K562 (cell line): ENCODE results near the gene TMEM208. TPM values are rescaled to one million over a fixed set of nuclear protein-coding genes. Genes with fewer than 3 reads are reported as not detected.
A peak's percentile ranks its signal among the peaks of the same experiment; 100 is the strongest.

ENCODE experiments used
- ATF1 ChIP-seq, 2 experiments: fragments of 450-650 bp in 1 of 2; IDR thresholded peaks; 2 replicates each; pipeline ENCODE4 v1.6.1; 2016; ENCODE audit warnings: missing compliant biosample characterization in 1 of 2, missing genetic modification characterization in 1 of 2
- KDM5B ChIP-seq: fragments of 200-600 bp; sonication (generic); IDR thresholded peaks from 2 replicates; pipeline ENCODE4 v1.6.1; 2012; ENCODE audit warnings: low read depth, mild to moderate bottlenecking, moderate library complexity, low read length, control low read depth, inconsistent platforms; ENCODE audit not compliant: insufficient replicate concordance
- NEUROD1 ChIP-seq: fragments of 150-350 bp; IDR thresholded peaks from 2 replicates; pipeline ENCODE4 v1.6.1; 2014; ENCODE audit warnings: borderline replicate concordance, low read length, low read depth; ENCODE audit not compliant: partially characterized antibody
- SMAD4 ChIP-seq: fragments of 250-450 bp; sonication (Bioruptor Pico); conservative IDR thresholded peaks from 2 replicates; pipeline ENCODE4 v1.8.0; 2021; ENCODE audit warnings: inconsistent platforms, mild to moderate bottlenecking, moderate library complexity
- polyA plus RNA-seq, 8 experiments: library from polyadenylated mRNA; depleted of rRNA in 4 of 8; stranded (reverse) in 5 of 8; unstranded in 3 of 8; fragments of >200 nt; fragmentation: Nextera tagmentation in 2 of 8; fragmentation: Illumina TruSeq in 1 of 8; extraction: Ambion mirVana in 2 of 8; extraction: Trizol in 1 of 8; gene quantifications; 2 replicates each; pipeline versions ENCODE4 v1.2.1 to v1.2.3, GENCODE V29; 2011 to 2014; ENCODE audit warnings: inconsistent platforms in 1 of 8, missing spikeins in 1 of 8
- total RNA-seq, 7 experiments: library from RNA; depleted of rRNA in 6 of 7; stranded (reverse); fragments of >200 nt in 6 of 7; fragmentation: Illumina TruSeq in 2 of 7; extraction: Trizol in 2 of 7; gene quantifications; 2 replicates each; pipeline versions ENCODE4 v1.2.1 to v1.2.3, GENCODE V29; 2011 to 2021; ENCODE audit warnings: low replicate concordance in 1 of 7
- TF ChIP-seq, protein P1 (sequence below): fragments of 250-450 bp; sonication (Bioruptor Pico); IDR thresholded peaks from 2 replicates; pipeline ENCODE4 v1.4.0; 2020; ENCODE audit warnings: mild to moderate bottlenecking
- TF ChIP-seq, protein P2 (sequence below), 3 experiments: fragments of 200-800 bp in 1 of 3; sonication (Bioruptor generic) in 1 of 3; sonication (generic) in 1 of 3; formaldehyde crosslinking in 1 of 3; IDR thresholded peaks; 2 replicates each; pipeline versions ENCODE4 v1.6.1 to v1.8.0; 2016 to 2022; ENCODE audit warnings: mild to moderate bottlenecking in 2 of 3, missing compliant biosample characterization in 2 of 3, missing genetic modification characterization in 2 of 3, missing genetic modification reagents in 1 of 3
- TF ChIP-seq, protein P3 (sequence below): fragments of 250-450 bp; sonication (Bioruptor Pico); IDR thresholded peaks from 2 replicates; pipeline ENCODE4 v1.4.0; 2020
- TF ChIP-seq, protein P4 (sequence below), 2 experiments: fragments of 450-650 bp in 1 of 2; IDR thresholded peaks; 2 replicates each; pipeline ENCODE4 v1.6.1; 2011 to 2017; ENCODE audit warnings: low read depth in 2 of 2, antibody characterized with exemption in 1 of 2, borderline replicate concordance in 1 of 2, low read length in 1 of 2, mild to moderate bottlenecking in 1 of 2, mixed read lengths in 1 of 2; ENCODE audit not compliant: control insufficient read depth in 1 of 2
- TF ChIP-seq, protein P5 (sequence below): sonication (generic); formaldehyde crosslinking; IDR thresholded peaks from 2 replicates; pipeline ENCODE4 v1.8.0; 2023; ENCODE audit warnings: missing genetic modification reagents, mild to moderate bottlenecking, borderline replicate concordance

Gene TMEM208
- total and polyA plus RNA-seq, 9 of the 15 experiments (the other 6 are each of a cell fraction or from before 2014, with no cell fraction given) = 31.8 to 239 (median 54.3) TPM

DNA sequence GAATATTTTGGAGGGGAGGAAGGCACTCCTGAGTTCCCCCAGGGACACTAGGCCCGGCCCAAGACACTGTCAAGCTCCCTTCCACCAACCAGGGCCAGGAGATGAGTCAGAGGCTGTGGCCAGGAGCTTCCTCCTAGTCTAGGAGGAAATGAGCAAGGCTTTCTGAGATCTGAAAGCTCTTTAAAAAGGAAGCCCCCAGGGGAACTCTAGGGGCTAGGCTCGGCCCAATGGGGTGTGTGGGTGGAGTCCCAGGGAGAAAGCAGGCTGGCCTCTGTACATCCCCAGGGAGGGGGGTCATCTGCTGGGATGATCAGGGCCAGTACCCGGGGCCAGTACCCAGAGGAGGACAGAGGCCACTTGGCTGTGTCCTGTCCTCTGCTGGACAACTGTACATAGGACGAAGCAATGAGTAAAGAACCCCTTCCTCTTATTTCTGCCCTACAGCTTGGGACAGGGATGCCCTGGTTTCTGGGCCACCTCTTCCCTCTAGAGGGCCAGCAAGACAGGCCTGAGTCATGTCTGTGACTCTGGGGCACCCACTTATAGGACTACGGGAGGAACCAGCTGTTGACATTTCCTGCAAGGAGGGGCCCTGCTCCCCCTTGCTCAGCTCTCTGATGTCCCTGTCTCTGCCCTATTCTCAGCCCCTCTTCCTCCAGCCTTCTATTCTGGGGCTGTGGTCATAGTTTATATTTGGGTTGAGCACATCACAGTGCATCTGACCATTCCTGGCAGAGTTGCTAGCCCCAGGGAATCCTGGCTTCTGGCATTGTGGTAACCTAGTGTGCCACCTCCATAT is 17.7 kb downstream of the TMEM208 start (continued):
- TF ChIP-seq KDM5B = peak; percentile 10
- TF ChIP-seq NEUROD1 = no peak
- TF ChIP-seq, protein P1, sequence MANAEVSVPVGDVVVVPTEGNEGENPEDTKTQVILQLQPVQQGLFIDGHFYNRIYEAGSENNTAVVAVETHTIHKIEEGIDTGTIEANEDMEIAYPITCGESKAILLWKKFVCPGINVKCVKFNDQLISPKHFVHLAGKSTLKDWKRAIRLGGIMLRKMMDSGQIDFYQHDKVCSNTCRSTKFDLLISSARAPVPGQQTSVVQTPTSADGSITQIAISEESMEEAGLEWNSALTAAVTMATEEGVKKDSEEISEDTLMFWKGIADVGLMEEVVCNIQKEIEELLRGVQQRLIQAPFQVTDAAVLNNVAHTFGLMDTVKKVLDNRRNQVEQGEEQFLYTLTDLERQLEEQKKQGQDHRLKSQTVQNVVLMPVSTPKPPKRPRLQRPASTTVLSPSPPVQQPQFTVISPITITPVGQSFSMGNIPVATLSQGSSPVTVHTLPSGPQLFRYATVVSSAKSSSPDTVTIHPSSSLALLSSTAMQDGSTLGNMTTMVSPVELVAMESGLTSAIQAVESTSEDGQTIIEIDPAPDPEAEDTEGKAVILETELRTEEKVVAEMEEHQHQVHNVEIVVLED = no peak
- TF ChIP-seq, protein P2, sequence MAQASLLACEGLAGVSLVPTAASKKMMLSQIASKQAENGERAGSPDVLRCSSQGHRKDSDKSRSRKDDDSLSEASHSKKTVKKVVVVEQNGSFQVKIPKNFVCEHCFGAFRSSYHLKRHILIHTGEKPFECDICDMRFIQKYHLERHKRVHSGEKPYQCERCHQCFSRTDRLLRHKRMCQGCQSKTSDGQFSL (CRISPR knock-in tag; IDR thresholded peaks at IDR 0.05) = 0 out of 2 replicates have a peak, but pooled peaks have one; percentile 36
- TF ChIP-seq, protein P2 (tag; IDR thresholded peaks at IDR 0.05) = no peak
- TF ChIP-seq SMAD4 (CRISPR knock-in tag) = 0 out of 2 replicates have a peak, but pooled peaks have one; percentile 20
- TF ChIP-seq, protein P3, sequence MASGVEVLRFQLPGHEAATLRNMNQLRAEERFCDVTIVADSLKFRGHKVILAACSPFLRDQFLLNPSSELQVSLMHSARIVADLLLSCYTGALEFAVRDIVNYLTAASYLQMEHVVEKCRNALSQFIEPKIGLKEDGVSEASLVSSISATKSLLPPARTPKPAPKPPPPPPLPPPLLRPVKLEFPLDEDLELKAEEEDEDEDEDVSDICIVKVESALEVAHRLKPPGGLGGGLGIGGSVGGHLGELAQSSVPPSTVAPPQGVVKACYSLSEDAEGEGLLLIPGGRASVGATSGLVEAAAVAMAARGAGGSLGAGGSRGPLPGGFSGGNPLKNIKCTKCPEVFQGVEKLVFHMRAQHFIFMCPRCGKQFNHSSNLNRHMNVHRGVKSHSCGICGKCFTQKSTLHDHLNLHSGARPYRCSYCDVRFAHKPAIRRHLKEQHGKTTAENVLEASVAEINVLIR = no peak
- TF ChIP-seq, protein P4, sequence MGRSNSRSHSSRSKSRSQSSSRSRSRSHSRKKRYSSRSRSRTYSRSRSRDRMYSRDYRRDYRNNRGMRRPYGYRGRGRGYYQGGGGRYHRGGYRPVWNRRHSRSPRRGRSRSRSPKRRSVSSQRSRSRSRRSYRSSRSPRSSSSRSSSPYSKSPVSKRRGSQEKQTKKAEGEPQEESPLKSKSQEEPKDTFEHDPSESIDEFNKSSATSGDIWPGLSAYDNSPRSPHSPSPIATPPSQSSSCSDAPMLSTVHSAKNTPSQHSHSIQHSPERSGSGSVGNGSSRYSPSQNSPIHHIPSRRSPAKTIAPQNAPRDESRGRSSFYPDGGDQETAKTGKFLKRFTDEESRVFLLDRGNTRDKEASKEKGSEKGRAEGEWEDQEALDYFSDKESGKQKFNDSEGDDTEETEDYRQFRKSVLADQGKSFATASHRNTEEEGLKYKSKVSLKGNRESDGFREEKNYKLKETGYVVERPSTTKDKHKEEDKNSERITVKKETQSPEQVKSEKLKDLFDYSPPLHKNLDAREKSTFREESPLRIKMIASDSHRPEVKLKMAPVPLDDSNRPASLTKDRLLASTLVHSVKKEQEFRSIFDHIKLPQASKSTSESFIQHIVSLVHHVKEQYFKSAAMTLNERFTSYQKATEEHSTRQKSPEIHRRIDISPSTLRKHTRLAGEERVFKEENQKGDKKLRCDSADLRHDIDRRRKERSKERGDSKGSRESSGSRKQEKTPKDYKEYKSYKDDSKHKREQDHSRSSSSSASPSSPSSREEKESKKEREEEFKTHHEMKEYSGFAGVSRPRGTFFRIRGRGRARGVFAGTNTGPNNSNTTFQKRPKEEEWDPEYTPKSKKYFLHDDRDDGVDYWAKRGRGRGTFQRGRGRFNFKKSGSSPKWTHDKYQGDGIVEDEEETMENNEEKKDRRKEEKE (IDR thresholded peaks at IDR 0.05; ENCODE audit: borderline replicate concordance in 1 of 2, control insufficient read depth in 1 of 2, low read depth in 2 of 2, low read length in 1 of 2) = no peak
- TF ChIP-seq ATF1 (CRISPR knock-in tag; IDR thresholded peaks at IDR 0.05) = no peak
- 0 out of 2 replicates have a peak, but pooled peaks have one; percentile 7 for TF ChIP-seq ATF1 (tag; IDR thresholded peaks at IDR 0.05)
- TF ChIP-seq, protein P5, sequence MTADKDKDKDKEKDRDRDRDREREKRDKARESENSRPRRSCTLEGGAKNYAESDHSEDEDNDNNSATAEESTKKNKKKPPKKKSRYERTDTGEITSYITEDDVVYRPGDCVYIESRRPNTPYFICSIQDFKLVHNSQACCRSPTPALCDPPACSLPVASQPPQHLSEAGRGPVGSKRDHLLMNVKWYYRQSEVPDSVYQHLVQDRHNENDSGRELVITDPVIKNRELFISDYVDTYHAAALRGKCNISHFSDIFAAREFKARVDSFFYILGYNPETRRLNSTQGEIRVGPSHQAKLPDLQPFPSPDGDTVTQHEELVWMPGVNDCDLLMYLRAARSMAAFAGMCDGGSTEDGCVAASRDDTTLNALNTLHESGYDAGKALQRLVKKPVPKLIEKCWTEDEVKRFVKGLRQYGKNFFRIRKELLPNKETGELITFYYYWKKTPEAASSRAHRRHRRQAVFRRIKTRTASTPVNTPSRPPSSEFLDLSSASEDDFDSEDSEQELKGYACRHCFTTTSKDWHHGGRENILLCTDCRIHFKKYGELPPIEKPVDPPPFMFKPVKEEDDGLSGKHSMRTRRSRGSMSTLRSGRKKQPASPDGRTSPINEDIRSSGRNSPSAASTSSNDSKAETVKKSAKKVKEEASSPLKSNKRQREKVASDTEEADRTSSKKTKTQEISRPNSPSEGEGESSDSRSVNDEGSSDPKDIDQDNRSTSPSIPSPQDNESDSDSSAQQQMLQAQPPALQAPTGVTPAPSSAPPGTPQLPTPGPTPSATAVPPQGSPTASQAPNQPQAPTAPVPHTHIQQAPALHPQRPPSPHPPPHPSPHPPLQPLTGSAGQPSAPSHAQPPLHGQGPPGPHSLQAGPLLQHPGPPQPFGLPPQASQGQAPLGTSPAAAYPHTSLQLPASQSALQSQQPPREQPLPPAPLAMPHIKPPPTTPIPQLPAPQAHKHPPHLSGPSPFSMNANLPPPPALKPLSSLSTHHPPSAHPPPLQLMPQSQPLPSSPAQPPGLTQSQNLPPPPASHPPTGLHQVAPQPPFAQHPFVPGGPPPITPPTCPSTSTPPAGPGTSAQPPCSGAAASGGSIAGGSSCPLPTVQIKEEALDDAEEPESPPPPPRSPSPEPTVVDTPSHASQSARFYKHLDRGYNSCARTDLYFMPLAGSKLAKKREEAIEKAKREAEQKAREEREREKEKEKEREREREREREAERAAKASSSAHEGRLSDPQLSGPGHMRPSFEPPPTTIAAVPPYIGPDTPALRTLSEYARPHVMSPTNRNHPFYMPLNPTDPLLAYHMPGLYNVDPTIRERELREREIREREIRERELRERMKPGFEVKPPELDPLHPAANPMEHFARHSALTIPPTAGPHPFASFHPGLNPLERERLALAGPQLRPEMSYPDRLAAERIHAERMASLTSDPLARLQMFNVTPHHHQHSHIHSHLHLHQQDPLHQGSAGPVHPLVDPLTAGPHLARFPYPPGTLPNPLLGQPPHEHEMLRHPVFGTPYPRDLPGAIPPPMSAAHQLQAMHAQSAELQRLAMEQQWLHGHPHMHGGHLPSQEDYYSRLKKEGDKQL = no peak
- TF ChIP-seq, all 486 proteins: peak for 41
